ENCODE data around the gene MYO1F. TPM values are rescaled to one million over a fixed set of nuclear protein-coding genes. Genes with fewer than 3 reads are reported as not detected.
A peak's percentile ranks its signal among the peaks of the same experiment; 100 is the strongest.

MYO1F gene
- total RNA-seq, 4 donors from 2014 or later, result 20.3 to 61.5 (median 21.7) TPM

DNA sequence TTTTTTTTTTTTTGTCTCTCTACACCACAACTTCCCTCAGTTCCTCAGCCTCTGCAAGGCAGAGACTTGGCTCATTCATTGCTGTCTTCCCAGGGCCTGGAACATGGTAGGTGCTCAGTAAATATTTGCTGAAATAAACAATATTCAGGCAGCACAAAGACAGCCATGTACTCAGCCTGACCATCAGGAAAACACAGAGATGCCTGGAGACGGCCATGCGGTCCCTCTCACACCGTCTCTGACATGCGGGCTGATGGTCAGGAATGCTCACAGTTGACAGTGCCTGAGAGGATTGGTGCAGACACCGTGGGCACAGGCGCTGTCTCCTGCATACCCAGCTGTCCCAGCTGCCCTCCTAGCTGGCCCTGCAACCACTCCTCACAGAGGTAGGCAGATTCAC, 75.7 kb downstream of the MYO1F start:
- 57 to 84% methylated on average over 6 of the region's 6 CpGs for WGBS, 2 donors
- H3K27me3 ChIP-seq, result no peaks in the 10 kb centered on the region
- TF ChIP-seq POLR2A (IDR thresholded peaks at IDR 0.05) (no peak), EP300 (IDR thresholded peaks at IDR 0.05) (no peak)
- TF ChIP-seq, protein P1, sequence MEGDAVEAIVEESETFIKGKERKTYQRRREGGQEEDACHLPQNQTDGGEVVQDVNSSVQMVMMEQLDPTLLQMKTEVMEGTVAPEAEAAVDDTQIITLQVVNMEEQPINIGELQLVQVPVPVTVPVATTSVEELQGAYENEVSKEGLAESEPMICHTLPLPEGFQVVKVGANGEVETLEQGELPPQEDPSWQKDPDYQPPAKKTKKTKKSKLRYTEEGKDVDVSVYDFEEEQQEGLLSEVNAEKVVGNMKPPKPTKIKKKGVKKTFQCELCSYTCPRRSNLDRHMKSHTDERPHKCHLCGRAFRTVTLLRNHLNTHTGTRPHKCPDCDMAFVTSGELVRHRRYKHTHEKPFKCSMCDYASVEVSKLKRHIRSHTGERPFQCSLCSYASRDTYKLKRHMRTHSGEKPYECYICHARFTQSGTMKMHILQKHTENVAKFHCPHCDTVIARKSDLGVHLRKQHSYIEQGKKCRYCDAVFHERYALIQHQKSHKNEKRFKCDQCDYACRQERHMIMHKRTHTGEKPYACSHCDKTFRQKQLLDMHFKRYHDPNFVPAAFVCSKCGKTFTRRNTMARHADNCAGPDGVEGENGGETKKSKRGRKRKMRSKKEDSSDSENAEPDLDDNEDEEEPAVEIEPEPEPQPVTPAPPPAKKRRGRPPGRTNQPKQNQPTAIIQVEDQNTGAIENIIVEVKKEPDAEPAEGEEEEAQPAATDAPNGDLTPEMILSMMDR (IDR thresholded peaks at IDR 0.05), result no peak
- H3K9me3 ChIP-seq, result no peaks in the 10 kb centered on the region
- H3K27ac ChIP-seq, result no peak overlapping the region
- no peaks in the 10 kb centered on the region for H3K36me3 ChIP-seq
- H3K4me1 ChIP-seq, result peaks cover 0 to 14% (median 7%) of the 10 kb centered on the region in 4 donors
- no peak for DNase-seq (ENCODE audit: low spot score in 2 of 2)
- H3K4me3 ChIP-seq, result peak overlapping the region in 1 of 4 donors; percentile 24

DNA sequence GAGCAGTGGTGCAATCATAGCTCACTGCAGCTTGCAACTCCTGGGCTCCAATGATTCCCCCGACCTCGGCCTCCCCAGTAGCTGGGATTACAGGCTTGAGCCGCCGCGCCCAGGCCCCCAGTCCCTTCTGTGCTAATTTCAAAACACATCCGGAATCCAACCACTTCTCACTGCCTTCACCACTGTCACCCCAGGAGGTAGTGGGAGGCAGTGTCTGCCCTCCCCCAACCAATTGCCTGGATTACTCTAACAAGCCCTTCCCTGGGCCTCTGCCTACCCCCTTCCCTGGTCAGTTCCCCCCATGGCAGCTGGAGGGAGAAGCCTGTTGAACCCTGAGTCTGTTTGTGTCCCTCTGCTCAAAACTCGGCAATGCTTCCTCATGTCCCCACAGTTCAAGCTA, 77.1 kb downstream of the MYO1F start:
- Histone ChIP-seq H3K9me3 (no peaks in the 10 kb centered on the region), H3K27me3 (no peaks in the 10 kb centered on the region), H3K4me3 (no peak overlapping the region), H3K27ac (no peak overlapping the region), H3K4me1 (peaks cover 0 to 4% (median under 1%) of the 10 kb centered on the region in 4 donors), H3K36me3 (no peaks in the 10 kb centered on the region)
- WGBS, 2 donors, result 32 to 41% methylated on average over 7 of the region's 7 CpGs
- TF ChIP-seq EP300 (IDR thresholded peaks at IDR 0.05) (no peak), POLR2A (IDR thresholded peaks at IDR 0.05) (no peak)
- TF ChIP-seq, protein P1 (IDR thresholded peaks at IDR 0.05), result no peak
- DNase-seq (ENCODE audit: low spot score in 2 of 2), result no peak

DNA sequence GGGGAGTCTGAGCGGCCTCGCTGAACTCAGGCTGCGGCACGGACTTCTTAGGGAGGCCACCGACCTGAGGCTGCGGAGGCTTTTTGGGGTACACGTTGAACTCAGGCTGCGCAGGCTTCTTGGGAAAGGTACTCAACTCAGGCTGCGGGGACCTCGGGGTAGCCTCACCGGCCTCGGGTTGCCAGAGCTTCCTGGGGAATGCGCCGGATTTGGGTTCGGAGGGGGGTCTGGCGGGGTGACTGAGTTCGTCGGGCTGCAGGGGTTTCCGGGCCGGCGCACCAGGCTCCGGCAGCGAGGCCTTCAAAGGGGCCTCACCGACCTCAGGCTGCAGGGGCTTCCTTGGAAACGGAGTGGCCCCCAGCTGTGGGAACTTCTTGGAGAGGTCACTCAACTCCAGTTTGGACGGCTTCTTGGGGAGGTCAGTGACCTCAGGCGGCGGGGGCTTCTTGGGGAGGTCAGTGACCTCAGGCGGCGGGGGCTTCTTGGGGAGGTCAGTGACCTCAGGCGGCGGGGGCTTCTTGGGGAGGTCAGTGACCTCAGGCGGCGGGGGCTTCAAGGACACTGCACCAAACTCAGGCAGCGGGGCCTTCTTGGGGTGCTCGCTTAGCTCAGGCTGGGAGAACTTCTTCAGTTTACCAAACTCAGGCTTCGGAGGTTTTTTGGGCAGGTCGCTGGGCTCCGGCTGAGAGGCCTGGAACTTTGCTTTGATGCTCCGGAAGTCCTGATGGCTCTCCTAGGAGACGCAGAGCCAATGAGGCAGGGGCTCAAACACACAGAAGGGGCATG, 78.0 kb downstream of the MYO1F start:
- TF ChIP-seq EP300 (IDR thresholded peaks at IDR 0.05), result no peak
- no peak for TF ChIP-seq POLR2A (IDR thresholded peaks at IDR 0.05)
- TF ChIP-seq, protein P1 (IDR thresholded peaks at IDR 0.05), result no peak
- WGBS, 2 donors, result 69 to 73% methylated on average over 20 to 35 of the region's 41 CpGs
- Histone ChIP-seq H3K27ac (no peak overlapping the region), H3K36me3 (no peaks in the 10 kb centered on the region), H3K9me3 (no peaks in the 10 kb centered on the region), H3K4me1 (no peaks in the 10 kb centered on the region), H3K27me3 (no peaks in the 10 kb centered on the region), H3K4me3 (no peak overlapping the region)
- no peak for DNase-seq (ENCODE audit: low spot score in 2 of 2)

DNA sequence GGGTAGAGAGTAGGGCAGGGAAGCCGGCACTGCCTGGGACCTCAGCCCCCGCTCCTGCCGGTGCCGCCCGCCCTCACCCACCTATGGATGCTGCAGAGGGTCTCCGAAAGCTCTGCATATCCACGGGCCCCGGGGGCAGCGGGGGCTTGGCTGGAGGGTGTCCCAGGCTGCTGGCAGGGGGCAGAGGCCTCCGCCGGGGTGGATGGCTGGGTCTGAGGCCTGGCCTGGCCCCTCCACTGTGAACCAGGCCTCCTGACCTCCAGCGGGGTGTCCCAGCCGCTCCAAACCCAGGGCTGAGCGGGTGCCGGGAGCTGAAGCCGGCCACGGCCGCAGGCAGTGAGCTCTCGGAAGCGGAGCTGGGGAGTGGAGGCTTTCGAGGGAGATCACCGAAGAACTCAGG, 78.9 kb downstream of the MYO1F start:
- no peaks in the 10 kb centered on the region for H3K4me1 ChIP-seq
- H3K27me3 ChIP-seq, result no peaks in the 10 kb centered on the region
- DNase-seq (ENCODE audit: low spot score in 2 of 2), result no peak
- H3K27ac ChIP-seq, result no peak overlapping the region
- TF ChIP-seq EP300 (IDR thresholded peaks at IDR 0.05) (no peak), POLR2A (IDR thresholded peaks at IDR 0.05) (no peak)
- H3K9me3 ChIP-seq, result no peaks in the 10 kb centered on the region
- H3K4me3 ChIP-seq, result no peak overlapping the region
- WGBS, 2 donors, result 74 to 88% methylated on average over 7 to 21 of the region's 22 CpGs
- H3K36me3 ChIP-seq, result peaks cover 0 to 2% (median 0%) of the 10 kb centered on the region in 3 donors

DNA sequence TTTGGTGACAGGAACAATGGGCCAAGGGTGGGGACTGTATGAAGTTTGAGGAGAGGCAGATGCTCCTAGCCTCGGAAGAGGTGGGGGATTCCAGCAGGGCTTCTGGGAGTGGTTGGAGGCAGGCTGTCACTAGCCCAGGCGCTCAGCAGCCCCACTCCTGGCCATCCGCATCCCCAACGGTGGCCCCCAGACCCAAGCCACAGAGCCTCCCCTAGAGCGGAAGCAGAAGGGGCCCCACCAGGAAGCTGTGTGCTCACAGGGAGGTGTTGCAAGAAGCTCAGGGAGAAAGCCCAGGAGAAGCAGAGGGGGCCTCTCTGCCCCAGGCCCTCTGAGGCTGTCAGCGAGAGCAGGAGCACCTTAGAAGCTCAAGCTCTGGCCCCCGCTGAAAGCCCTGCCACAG, 83.1 kb downstream of the MYO1F start:
- H3K9me3 ChIP-seq, result no peaks in the 10 kb centered on the region
- no peak for DNase-seq (ENCODE audit: low spot score in 2 of 2)
- no peaks in the 10 kb centered on the region for H3K27me3 ChIP-seq
- no peak overlapping the region for H3K4me3 ChIP-seq
- no peaks in the 10 kb centered on the region for H3K4me1 ChIP-seq
- H3K36me3 ChIP-seq, result peaks cover 0 to 32% (median 0%) of the 10 kb centered on the region in 3 donors
- no peak overlapping the region for H3K27ac ChIP-seq
- TF ChIP-seq, protein P1 (IDR thresholded peaks at IDR 0.05), result no peak
- 48 to 63% methylated on average over 7 of the region's 7 CpGs for WGBS, 2 donors

Measured in tibial nerve (tissue), 4 donors.